PC-9 (cell line): ENCODE results near the gene MYH15. TPM values are rescaled to one million over a fixed set of nuclear protein-coding genes. Genes with fewer than 3 reads are reported as not detected.

Experiments used
- BruUV-seq: library from RNA; stranded (reverse); fragments of 400-500 nt; replicated peaks from 2 replicates; lab custom pipeline; 2021; lab: Mats Ljungman, UMichigan
- CTCF ChIA-PET: fragments of 300-600 bp; sonication (Branson Sonifier 250); formaldehyde crosslinking; loops from one replicate; lab custom pipeline; 2022; ENCODE audit warnings: antibody characterized with exemption; lab: Charles Lee
- POLR2A ChIA-PET: fragments of 300-600 bp; sonication (Branson Sonifier 250); formaldehyde crosslinking; loops from one replicate; lab custom pipeline; 2022; ENCODE audit warnings: antibody characterized with exemption; ENCODE audit not compliant: unreplicated experiment; lab: Charles Lee
- DNase-seq, 2 experiments: peaks; one replicate each; pipeline versions ENCODE4 v3.0.0 to v3.0.0-alpha.2; 2015 to 2022; ENCODE audit warnings: mixed read lengths in 1 of 2
- H2AFZ ChIP-seq: fragments of 200-600 bp; sonication (generic); 2 replicates; pipeline ENCODE4 v1.8.1; 2017; ENCODE audit warnings: antibody characterized with exemption
- H3F3A ChIP-seq: fragments of 200-600 bp; sonication (generic); 2 replicates; pipeline ENCODE4 v1.8.1; 2017; ENCODE audit warnings: antibody characterized with exemption, mild to moderate bottlenecking, low read depth; ENCODE audit not compliant: insufficient read depth
- H3K27ac ChIP-seq: fragments of 200-600 bp; sonication (generic); 2 replicates; pipeline ENCODE4 v1.6.1; 2016; ENCODE audit warnings: mixed run types
- H3K27me3 ChIP-seq: fragments of 200-600 bp; sonication (generic); 2 replicates; pipeline ENCODE4 v1.6.1; 2016; ENCODE audit warnings: low read depth, mixed run types; ENCODE audit not compliant: insufficient read depth
- H3K36me3 ChIP-seq: fragments of 200-600 bp; sonication (generic); 2 replicates; pipeline ENCODE4 v1.6.1; 2016; ENCODE audit warnings: low read depth, mixed run types
- H3K4me1 ChIP-seq: fragments of 200-600 bp; sonication (generic); replicated peaks from 2 replicates; pipeline ENCODE4 v1.6.1; 2016; ENCODE audit warnings: mixed run types; ENCODE audit not compliant: insufficient read depth
- H3K4me2 ChIP-seq: fragments of 200-600 bp; sonication (generic); 2 replicates; pipeline ENCODE4 v1.6.1; 2017; ENCODE audit warnings: mixed run types
- H3K4me3 ChIP-seq: fragments of 200-600 bp; sonication (generic); 2 replicates; pipeline ENCODE4 v1.6.1; 2016; ENCODE audit warnings: mixed run types
- H3K79me2 ChIP-seq: fragments of 200-600 bp; sonication (generic); 2 replicates; pipeline ENCODE4 v1.6.1; 2017; ENCODE audit warnings: low read depth, mixed run types
- H3K9me2 ChIP-seq: fragments of 200-600 bp; sonication (generic); 2 replicates; pipeline ENCODE4 v1.8.1; 2017; ENCODE audit warnings: mild to moderate bottlenecking; ENCODE audit not compliant: insufficient read depth
- H3K9me3 ChIP-seq: fragments of 200-600 bp; sonication (generic); 2 replicates; pipeline ENCODE4 v1.8.1; 2016; ENCODE audit warnings: low read depth; ENCODE audit not compliant: insufficient read depth
- H4K20me1 ChIP-seq: fragments of 200-600 bp; sonication (generic); 2 replicates; pipeline ENCODE4 v1.8.1; 2017; ENCODE audit not compliant: insufficient read depth
- CTCF ChIP-seq: fragments of 200-600 bp; sonication (generic); conservative IDR thresholded peaks from 2 replicates; pipeline ENCODE4 v1.6.1; 2017; ENCODE audit warnings: mixed run types, antibody characterized with exemption, mild to moderate bottlenecking, moderate library complexity
- EZH2 ChIP-seq: fragments of 200-600 bp; sonication (generic); IDR thresholded peaks from 2 replicates; pipeline ENCODE4 v1.8.0; 2017; ENCODE audit warnings: antibody characterized with exemption, low read depth
- intact Hi-C: fragments of 100-400 bp; cut with micrococcal nuclease; formaldehyde crosslinking; loops from one replicate; pipeline ENCODE4 v1.10.0; 2022; ENCODE audit not compliant: unreplicated experiment
- total RNA-seq: library from RNA; stranded (reverse); gene quantifications from 2 replicates; pipeline ENCODE4 v1.2.3, GENCODE V29; 2021

The MYH15 gene
- total RNA-seq, 1 experiment from 2014 or later, result 2.3 TPM

- Histone ChIP-seq H3F3A (no peaks in the 10 kb centered on the region), H3K79me2 (no peaks in the 10 kb centered on the region), H3K4me3 (no peak overlapping the region), H3K27ac (no peak overlapping the region), H3K36me3 (no peaks in the 10 kb centered on the region), H3K9me2 (no peaks in the 10 kb centered on the region), H2AFZ (no peak overlapping the region), H3K4me1 (no peaks in the 10 kb centered on the region), H3K4me2 (no peak overlapping the region), H3K27me3 (no peaks in the 10 kb centered on the region), H3K9me3 (no peaks in the 10 kb centered on the region), H4K20me1 (no peaks in the 10 kb centered on the region)
- intact Hi-C loops, result no loop called here
- ChIA-PET CTCF (no interaction called here), POLR2A (interaction anchor here (0.6 kb wide), 1 partner anchor 495 kb away, joined by 3 read pairs; no protein-coding TSS in a partner anchor)
- BruUV-seq, result no TSS peak
- DNase-seq, result no peak
- no peak for TF ChIP-seq CTCF
- no peak for TF ChIP-seq EZH2
Observed at GRCh38 chr3:108538083-108538482, 27.7 kb upstream of the MYH15 start.

GRCh38 chr3:108528459-108529252 lies 18.3 kb upstream of the MYH15 start:
- Histone ChIP-seq H3K27me3 (no peaks in the 10 kb centered on the region), H3K9me3 (no peaks in the 10 kb centered on the region), H3K9me2 (no peaks in the 10 kb centered on the region), H3K4me1 (no peaks in the 10 kb centered on the region), H3K4me3 (no peak overlapping the region), H3K36me3 (no peaks in the 10 kb centered on the region), H3K27ac (no peak overlapping the region), H3K4me2 (no peak overlapping the region), H2AFZ (no peak overlapping the region; the same call in 1 of the 2 replicates), H4K20me1 (no peaks in the 10 kb centered on the region), H3F3A (no peaks in the 10 kb centered on the region), H3K79me2 (no peaks in the 10 kb centered on the region)
- intact Hi-C loops, result no loop called here
- no peak for DNase-seq
- ChIA-PET CTCF (no interaction called here), POLR2A (no interaction called here)
- no peak for TF ChIP-seq EZH2
- no peak for TF ChIP-seq CTCF
- no TSS peak for BruUV-seq

GRCh38 chr3:108527817-108528216 lies 17.4 kb upstream of the MYH15 start:
- H3F3A ChIP-seq, result no peaks in the 10 kb centered on the region
- no peaks in the 10 kb centered on the region for H3K36me3 ChIP-seq
- H3K4me3 ChIP-seq, result no peak overlapping the region
- H3K4me2 ChIP-seq, result no peak overlapping the region
- H3K27ac ChIP-seq, result no peak overlapping the region
- no peaks in the 10 kb centered on the region for H3K9me3 ChIP-seq
- no peaks in the 10 kb centered on the region for H3K9me2 ChIP-seq
- intact Hi-C loops, result no loop called here
- no peak for TF ChIP-seq CTCF
- TF ChIP-seq EZH2, result no peak
- H3K79me2 ChIP-seq, result no peaks in the 10 kb centered on the region
- no peaks in the 10 kb centered on the region for H3K27me3 ChIP-seq
- BruUV-seq, result no TSS peak
- no peak overlapping the region for H2AFZ ChIP-seq
- POLR2A ChIA-PET, result no interaction called here
- no peak for DNase-seq
- no peaks in the 10 kb centered on the region for H4K20me1 ChIP-seq
- CTCF ChIA-PET, result no interaction called here
- no peaks in the 10 kb centered on the region for H3K4me1 ChIP-seq
